Large intestine (tissue), 3 donors: Measurements from ENCODE around the gene CENPVL3. TPM values are rescaled to one million over a fixed set of nuclear protein-coding genes. Genes with fewer than 3 reads are reported as not detected.

Experiments
- DNase-seq, 2 donors: peaks; one replicate each; pipeline versions ENCODE4 v3.0.0 to v3.0.0-alpha.2; 2013
- H3K27ac ChIP-seq: one replicate; pipeline ENCODE4 v1.5.1; 2013; ENCODE audit warnings: low read length
- H3K27me3 ChIP-seq: 2 replicates; pipeline ENCODE4 v1.6.1; 2013; ENCODE audit warnings: low read length; ENCODE audit not compliant: control insufficient read depth, insufficient read depth
- H3K36me3 ChIP-seq: 2 replicates; pipeline ENCODE4 v1.6.1; 2013; ENCODE audit warnings: low read length; ENCODE audit not compliant: control insufficient read depth, insufficient read depth
- H3K4me1 ChIP-seq: one replicate; pipeline ENCODE4 v1.6.1; 2013; ENCODE audit warnings: low read length; ENCODE audit not compliant: control insufficient read depth, insufficient read depth
- H3K4me3 ChIP-seq: one replicate; pipeline ENCODE4 v1.5.1; 2013; ENCODE audit warnings: low read length
- H3K9me3 ChIP-seq: one replicate; pipeline ENCODE4 v1.6.1; 2013; ENCODE audit warnings: mild to moderate bottlenecking, low read depth, low read length, moderate library complexity; ENCODE audit not compliant: control insufficient read depth
- WGBS: methylation state at CpG from one replicate; pipeline ENCODE4 v1.1.5; 2013; ENCODE audit warnings: low lambda C conversion rate; ENCODE audit not compliant: insufficient coverage; 5-methylcytosine and 5-hydroxymethylcytosine counted together
- polyA plus RNA-seq: library from polyadenylated mRNA; unstranded; fragments of 120-200 nt; gene quantifications from one replicate; pipeline ENCODE4 v1.2.1, GENCODE V29; 2013

Gene CENPVL3
- polyA plus RNA-seq, 1 donor = 0.76 TPM

DNA sequence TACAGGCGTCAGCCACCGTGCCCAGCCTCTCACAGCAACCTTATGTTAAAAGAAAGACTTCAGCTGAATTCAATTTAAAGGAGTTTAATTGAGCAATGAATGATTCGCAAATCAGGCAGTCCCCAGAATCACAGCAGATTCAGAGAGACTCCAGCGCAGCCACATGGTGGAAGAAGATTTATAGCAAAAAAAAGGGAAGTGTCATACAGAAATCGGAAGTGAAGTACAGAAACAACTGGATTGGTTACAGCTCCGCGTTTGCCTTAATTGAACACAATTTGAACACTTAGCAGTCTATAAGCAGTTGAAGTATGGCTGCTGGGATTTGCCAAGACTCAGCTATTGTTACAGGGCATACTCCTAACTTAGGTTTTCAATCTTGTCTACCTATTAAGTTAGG, 19.8 kb downstream of the CENPVL3 start:
- WGBS = no CpG with 5 or more reads among the region's 7 CpGs
- no peaks in the 10 kb centered on the region for H3K4me1 ChIP-seq
- no peaks in the 10 kb centered on the region for H3K36me3 ChIP-seq
- H3K27me3 ChIP-seq = no peaks in the 10 kb centered on the region
- no peak overlapping the region for H3K27ac ChIP-seq
- DNase-seq = no peak
- H3K4me3 ChIP-seq = no peak overlapping the region
- no peaks in the 10 kb centered on the region for H3K9me3 ChIP-seq

DNA sequence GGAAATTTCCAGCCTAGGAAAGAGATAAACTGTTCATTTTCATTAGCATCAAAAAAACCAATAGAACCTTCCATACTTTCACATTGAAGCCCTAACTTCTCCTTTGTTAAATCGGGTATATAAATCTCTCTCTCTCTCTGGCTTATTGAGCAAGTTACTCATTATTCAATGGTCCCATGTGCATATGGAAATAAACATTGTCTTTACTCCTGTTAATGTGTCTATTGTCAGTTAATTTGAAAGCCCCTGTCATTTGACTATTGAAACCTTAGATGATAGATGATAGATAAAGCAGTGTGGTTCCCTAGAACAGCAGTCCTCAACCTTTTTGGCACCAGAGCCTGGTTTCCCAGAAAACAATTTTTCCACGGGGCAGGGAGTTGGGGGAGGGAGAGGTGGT, 46.8 kb downstream of the CENPVL3 start:
- Histone ChIP-seq H3K36me3 (no peaks in the 10 kb centered on the region), H3K27me3 (no peaks in the 10 kb centered on the region), H3K4me3 (no peak overlapping the region), H3K4me1 (no peaks in the 10 kb centered on the region), H3K9me3 (no peaks in the 10 kb centered on the region), H3K27ac (no peak overlapping the region)
- no CpG with 5 or more reads among the region's 2 CpGs for WGBS
- DNase-seq = no peak

DNA sequence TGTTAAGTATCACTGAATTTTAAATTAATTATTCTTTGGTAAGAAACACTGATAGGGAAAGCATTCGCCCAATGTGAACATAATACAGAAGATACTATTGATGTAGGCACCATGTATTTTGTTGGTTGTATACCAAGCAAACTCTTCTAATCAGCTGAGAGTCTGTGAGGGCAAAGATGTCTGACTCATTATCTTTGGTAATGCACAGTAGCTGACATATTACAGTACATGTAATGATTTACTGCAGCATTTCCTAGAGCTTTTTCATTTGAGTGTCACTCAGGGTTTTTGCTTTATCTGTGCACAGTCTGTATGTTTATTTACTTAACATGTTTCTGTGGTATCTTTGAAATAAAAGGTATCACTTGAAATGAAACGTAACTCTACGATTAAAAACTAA, 49.2 kb downstream of the CENPVL3 start:
- H3K36me3 ChIP-seq = no peaks in the 10 kb centered on the region
- no peak for DNase-seq
- no peaks in the 10 kb centered on the region for H3K4me1 ChIP-seq
- no CpG with 5 or more reads among the region's 3 CpGs for WGBS
- H3K27ac ChIP-seq = no peak overlapping the region
- H3K27me3 ChIP-seq = no peaks in the 10 kb centered on the region
- no peak overlapping the region for H3K4me3 ChIP-seq
- no peaks in the 10 kb centered on the region for H3K9me3 ChIP-seq

DNA sequence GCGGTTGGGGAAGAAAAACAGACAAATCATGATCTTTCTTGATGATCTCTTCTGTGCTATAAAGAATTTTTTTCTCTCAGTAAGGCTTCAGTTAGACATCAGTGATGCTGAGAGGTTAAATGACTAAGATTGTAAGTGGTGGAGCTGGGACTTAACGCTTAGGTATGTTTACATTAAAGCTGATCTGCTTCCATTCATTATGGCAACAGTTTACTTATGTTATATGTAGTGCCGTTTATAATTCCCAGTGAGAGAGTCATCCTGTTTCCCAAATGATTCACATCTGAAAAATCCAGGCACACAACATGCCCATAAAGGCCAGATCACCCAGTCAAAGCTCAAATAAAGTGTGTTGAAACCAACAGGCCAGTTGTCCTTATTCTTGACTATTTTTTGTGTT, 50.1 kb downstream of the CENPVL3 start:
- H3K4me1 ChIP-seq = no peaks in the 10 kb centered on the region
- no peaks in the 10 kb centered on the region for H3K27me3 ChIP-seq
- WGBS = no CpG with 5 or more reads among the region's 3 CpGs
- H3K27ac ChIP-seq = no peak overlapping the region
- H3K9me3 ChIP-seq = no peaks in the 10 kb centered on the region
- no peak for DNase-seq
- no peak overlapping the region for H3K4me3 ChIP-seq
- H3K36me3 ChIP-seq = no peaks in the 10 kb centered on the region

Other genes with a start within 250 kb of the CENPVL3 start
- gene NUDT11, start 122.3 kb downstream of the CENPVL3 start, polyA plus RNA-seq = 5.3 TPM
- gene CENPVL2, start 63.9 kb upstream of the CENPVL3 start, polyA plus RNA-seq = 0.19 TPM
- 0.19 TPM for gene CENPVL1, start 91.6 kb upstream of the CENPVL3 start, polyA plus RNA-seq
- gene GSPT2, start 124.5 kb upstream of the CENPVL3 start, polyA plus RNA-seq = 11.3 TPM